A549 (cell line): ENCODE results near the gene FCRL6. TPM values are rescaled to one million over a fixed set of nuclear protein-coding genes. Genes with fewer than 3 reads are reported as not detected.

Experiments used
- ATAC-seq, 2 experiments: fragments of 200-7000 bp in 1 of 2; fragments of >200 bp in 1 of 2; cut with Nextera tagmentation in 1 of 2; cut with Tn5 transposase in 1 of 2; 3 replicates each; pipeline versions ENCODE4 v1.8.0 to v1.9.1; 2018 to 2020; ENCODE audit warnings: mild to moderate bottlenecking in 1 of 2, moderate library complexity in 1 of 2
- CTCF ChIA-PET: fragments of 300-600 bp; sonication (Branson Sonifier 250); formaldehyde crosslinking; extraction: SDS; loops from one replicate; lab custom pipeline; 2021; ENCODE audit warnings: antibody characterized with exemption, inconsistent platforms; lab: Yijun Ruan, JAX
- POLR2A ChIA-PET: fragments of 350-600 bp; formaldehyde crosslinking; extraction: SDS; loops from one replicate; lab custom pipeline; 2021; ENCODE audit warnings: antibody characterized with exemption, inconsistent platforms; lab: Yijun Ruan, JAX
- DNase-seq, 2 experiments: peaks; one replicate each; pipeline versions ENCODE4 v3.0.0 to v3.0.0-alpha.2; 2011 to 2016; ENCODE audit warnings: low read depth in 1 of 2, low spot score in 1 of 2
- FAIRE-seq: peaks from 2 replicates; lab custom pipeline; 2011; peaks lifted over from hg19 to GRCh38; lab: Jason Lieb, UNC
- H3K27ac ChIP-seq, 2 experiments: fragments of >200 bp; sonication (Bioruptor Twin); formaldehyde crosslinking; 3 replicates each; pipeline ENCODE4 v1.5.1; 2016 to 2017
- H3K4me1 ChIP-seq: fragments of >200 bp; sonication (Bioruptor Twin); formaldehyde crosslinking; 3 replicates; pipeline ENCODE4 v1.6.1; 2016
- H3K4me2 ChIP-seq: fragments of >200 bp; sonication (Bioruptor Twin); formaldehyde crosslinking; 3 replicates; pipeline ENCODE4 v1.6.1; 2016
- H3K4me3 ChIP-seq: fragments of >200 bp; sonication (Bioruptor Twin); formaldehyde crosslinking; 3 replicates; pipeline ENCODE4 v1.5.1; 2016
- H3K9me3 ChIP-seq: fragments of >200 bp; sonication (Bioruptor Twin); formaldehyde crosslinking; 3 replicates; pipeline ENCODE4 v1.6.1; 2016
- BHLHE40 ChIP-seq: IDR thresholded peaks from 2 replicates; pipeline ENCODE4 v1.6.1; 2012; ENCODE audit warnings: low read depth, low read length, inconsistent platforms
- CBX2 ChIP-seq: fragments of 200-600 bp; sonication (generic); IDR thresholded peaks from 2 replicates; pipeline ENCODE4 v1.6.1; 2016; ENCODE audit warnings: low read depth, mild to moderate bottlenecking, borderline replicate concordance
- CBX8 ChIP-seq: fragments of 200-600 bp; sonication (generic); IDR thresholded peaks from 2 replicates; pipeline ENCODE4 v1.6.1; 2016
- EHMT2 ChIP-seq: fragments of 200-600 bp; sonication (generic); IDR thresholded peaks from 2 replicates; pipeline ENCODE4 v1.6.1; 2016; ENCODE audit warnings: antibody characterized with exemption, low read depth, mild to moderate bottlenecking, moderate library complexity
- ESRRA ChIP-seq: fragments of 150-350 bp; IDR thresholded peaks from 2 replicates; pipeline ENCODE4 v1.6.1; 2014; ENCODE audit warnings: mild to moderate bottlenecking, low read length, borderline replicate concordance
- FOXS1 ChIP-seq: fragments of 250-450 bp; sonication (Bioruptor Pico); IDR thresholded peaks from 2 replicates; pipeline ENCODE4 v1.5.0; 2020; ENCODE audit warnings: mild to moderate bottlenecking, moderate library complexity
- GATA3 ChIP-seq: IDR thresholded peaks from 2 replicates; pipeline ENCODE4 v1.6.1; 2012; ENCODE audit warnings: borderline replicate concordance
- KDM1A ChIP-seq: fragments of 200-600 bp; sonication (generic); IDR thresholded peaks from 2 replicates; pipeline ENCODE4 v1.6.1; 2016; ENCODE audit warnings: low read depth, mild to moderate bottlenecking
- MAZ ChIP-seq: fragments of 150-350 bp; IDR thresholded peaks from 2 replicates; pipeline ENCODE4 v1.6.1; 2014; ENCODE audit warnings: antibody characterized with exemption, low read depth, low read length, borderline replicate concordance
- MYC ChIP-seq: IDR thresholded peaks from 2 replicates; pipeline ENCODE4 v1.6.1; 2012; ENCODE audit warnings: mild to moderate bottlenecking, inconsistent platforms, low read length, improper control_type of control experiment, borderline replicate concordance
- POLR2A ChIP-seq: IDR thresholded peaks from 2 replicates; pipeline ENCODE4 v1.6.1; 2012; ENCODE audit warnings: mild to moderate bottlenecking, low read length
- RAD21 ChIP-seq, 2 experiments: fragments of >200 bp in 1 of 2; sonication (Bioruptor Twin) in 1 of 2; formaldehyde crosslinking in 1 of 2; IDR thresholded peaks in 1 of 2; conservative IDR thresholded peaks in 1 of 2; 2 replicates in 1 of 2; 3 replicates in 1 of 2; pipeline ENCODE4 v1.6.1; 2012 to 2018; ENCODE audit warnings: inconsistent platforms in 1 of 2
- SMC3 ChIP-seq: fragments of >200 bp; sonication (Bioruptor Twin); formaldehyde crosslinking; IDR thresholded peaks from 3 replicates; pipeline ENCODE4 v1.6.1; 2018; ENCODE audit warnings: inconsistent platforms
- SREBF2 ChIP-seq: fragments of 450-650 bp; IDR thresholded peaks from 2 replicates; pipeline ENCODE4 v1.6.1; 2014; ENCODE audit warnings: mild to moderate bottlenecking, moderate library complexity
- USF2 ChIP-seq: fragments of 450-650 bp; IDR thresholded peaks from 2 replicates; pipeline ENCODE4 v1.6.1; 2014; ENCODE audit warnings: antibody characterized with exemption
- ZFP36 ChIP-seq: fragments of 450-650 bp; IDR thresholded peaks from 2 replicates; pipeline ENCODE4 v1.6.1; 2014; ENCODE audit warnings: borderline replicate concordance; ENCODE audit not compliant: partially characterized antibody
- WGBS: methylation state at CpG from one replicate; pipeline ENCODE4 v1.1.6; 2017; ENCODE audit errors: missing lambda C conversion rate; 5-methylcytosine and 5-hydroxymethylcytosine counted together
- polyA plus RNA-seq, 4 experiments: library from polyadenylated mRNA; depleted of rRNA in 3 of 4; stranded (reverse); fragments of >200 nt; fragmentation: RNase III in 1 of 4; extraction: RNeasy Plus Mini Kit Qiagen cat#74134 plus additional on column Dnase treatment in 1 of 4; gene quantifications; 2 replicates in 3 of 4; 3 replicates in 1 of 4; pipeline ENCODE4 v1.2.3, GENCODE V29; 2011 to 2017
- TF ChIP-seq, protein P1 (sequence below): fragments of 250-450 bp; sonication (Bioruptor Pico); IDR thresholded peaks from 2 replicates; pipeline ENCODE4 v1.5.0; 2021; ENCODE audit warnings: mild to moderate bottlenecking, moderate library complexity, borderline replicate concordance
- TF ChIP-seq, protein P2 (sequence below): fragments of 150-350 bp; IDR thresholded peaks from 2 replicates; pipeline ENCODE4 v1.6.1; 2014; ENCODE audit warnings: low read depth, mild to moderate bottlenecking, low read length
- TF ChIP-seq, protein P3 (sequence below): fragments of >200 bp; sonication (Bioruptor Twin); formaldehyde crosslinking; IDR thresholded peaks from 3 replicates; pipeline ENCODE4 v1.5.1; 2016

FCRL6 gene
- polyA plus RNA-seq, 2 of the 4 experiments (the other 2 are of a cell fraction) = not detected

GRCh38 chr1:159778266-159778665 lies 23.9 kb upstream of the FCRL6 start:
- no peak overlapping the region for H3K27ac ChIP-seq
- WGBS = 72% methylated on average over 4 of the region's 4 CpGs
- DNase-seq = no peak
- 0 out of 3 replicates have a peak, but pooled peaks cover 3% of the 10 kb centered on the region for H3K9me3 ChIP-seq
- CTCF ChIA-PET = interaction anchor here (0.9 to 7.7 kb wide), 8 partner anchors 14 to 618 kb away, joined by 3 to 82 read pairs (median 5); no protein-coding TSS in a partner anchor
- no peak overlapping the region for H3K4me2 ChIP-seq
- no peak overlapping the region for H3K4me3 ChIP-seq
- no peak for TF ChIP-seq BHLHE40
- no peak for TF ChIP-seq RAD21 (conservative IDR thresholded peaks at IDR 0.05 in 1 of 2, IDR thresholded peaks at IDR 0.05 in 1 of 2)
- TF ChIP-seq, protein P1, sequence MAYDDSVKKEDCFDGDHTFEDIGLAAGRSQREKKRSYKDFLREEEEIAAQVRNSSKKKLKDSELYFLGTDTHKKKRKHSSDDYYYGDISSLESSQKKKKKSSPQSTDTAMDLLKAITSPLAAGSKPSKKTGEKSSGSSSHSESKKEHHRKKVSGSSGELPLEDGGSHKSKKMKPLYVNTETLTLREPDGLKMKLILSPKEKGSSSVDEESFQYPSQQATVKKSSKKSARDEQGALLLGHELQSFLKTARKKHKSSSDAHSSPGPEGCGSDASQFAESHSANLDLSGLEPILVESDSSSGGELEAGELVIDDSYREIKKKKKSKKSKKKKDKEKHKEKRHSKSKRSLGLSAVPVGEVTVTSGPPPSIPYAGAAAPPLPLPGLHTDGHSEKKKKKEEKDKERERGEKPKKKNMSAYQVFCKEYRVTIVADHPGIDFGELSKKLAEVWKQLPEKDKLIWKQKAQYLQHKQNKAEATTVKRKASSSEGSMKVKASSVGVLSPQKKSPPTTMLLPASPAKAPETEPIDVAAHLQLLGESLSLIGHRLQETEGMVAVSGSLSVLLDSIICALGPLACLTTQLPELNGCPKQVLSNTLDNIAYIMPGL (CRISPR knock-in tag) = no peak
- no peak for TF ChIP-seq EHMT2
- TF ChIP-seq SMC3 = no peak
- TF ChIP-seq USF2 = no peak
- no peak for TF ChIP-seq MAZ
- no peak for TF ChIP-seq CBX2
- no peak for TF ChIP-seq ZFP36
- no peak for TF ChIP-seq KDM1A
- no peak for FAIRE-seq
- ATAC-seq = no peak
- H3K4me1 ChIP-seq = peaks cover 9% of the 10 kb centered on the region; the same call in 2 of the 3 replicates
- POLR2A ChIA-PET = no interaction called here

DNA sequence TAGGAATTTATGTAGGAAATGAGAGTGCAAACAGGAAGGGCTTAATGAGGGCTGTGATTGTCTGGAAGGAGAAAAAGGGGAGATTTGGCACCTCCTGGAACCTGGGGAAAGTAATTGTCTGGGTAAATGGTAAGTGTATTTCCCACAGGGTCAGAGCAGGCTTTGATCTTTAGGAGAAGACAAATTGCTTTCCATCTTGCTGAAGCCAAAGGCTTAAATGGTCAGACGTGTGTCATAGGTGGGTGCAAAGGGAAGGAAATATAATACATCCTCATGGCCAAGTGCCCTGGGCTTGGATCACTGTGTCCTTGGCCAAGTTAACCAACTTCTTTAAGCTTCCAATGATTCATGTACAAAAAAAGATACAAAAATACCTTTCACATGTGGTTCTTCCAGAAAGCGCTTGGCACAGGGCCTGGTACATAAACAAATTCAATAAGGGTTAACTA lies 22.7 kb upstream of the FCRL6 start:
- no peak overlapping the region for H3K4me2 ChIP-seq
- no peak overlapping the region for H3K4me3 ChIP-seq
- H3K9me3 ChIP-seq = 0 out of 3 replicates have a peak, but pooled peaks cover 3% of the 10 kb centered on the region
- ATAC-seq = no peak
- 88% methylated on average over 2 of the region's 2 CpGs for WGBS
- H3K27ac ChIP-seq = peak overlapping the region in 1 of 2 experiments; percentile 11; a peak in 3 of 6 replicates
- no peak for FAIRE-seq
- no peak for TF ChIP-seq CBX8
- TF ChIP-seq ESRRA = no peak
- no peak for TF ChIP-seq MYC
- TF ChIP-seq FOXS1 (CRISPR knock-in tag) = no peak
- TF ChIP-seq EHMT2 = no peak
- no peak for TF ChIP-seq BHLHE40
- no peak for TF ChIP-seq MAZ
- TF ChIP-seq POLR2A = no peak
- TF ChIP-seq SREBF2 = no peak
- TF ChIP-seq, protein P2, sequence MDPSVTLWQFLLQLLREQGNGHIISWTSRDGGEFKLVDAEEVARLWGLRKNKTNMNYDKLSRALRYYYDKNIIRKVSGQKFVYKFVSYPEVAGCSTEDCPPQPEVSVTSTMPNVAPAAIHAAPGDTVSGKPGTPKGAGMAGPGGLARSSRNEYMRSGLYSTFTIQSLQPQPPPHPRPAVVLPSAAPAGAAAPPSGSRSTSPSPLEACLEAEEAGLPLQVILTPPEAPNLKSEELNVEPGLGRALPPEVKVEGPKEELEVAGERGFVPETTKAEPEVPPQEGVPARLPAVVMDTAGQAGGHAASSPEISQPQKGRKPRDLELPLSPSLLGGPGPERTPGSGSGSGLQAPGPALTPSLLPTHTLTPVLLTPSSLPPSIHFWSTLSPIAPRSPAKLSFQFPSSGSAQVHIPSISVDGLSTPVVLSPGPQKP = no peak
- TF ChIP-seq, protein P3, sequence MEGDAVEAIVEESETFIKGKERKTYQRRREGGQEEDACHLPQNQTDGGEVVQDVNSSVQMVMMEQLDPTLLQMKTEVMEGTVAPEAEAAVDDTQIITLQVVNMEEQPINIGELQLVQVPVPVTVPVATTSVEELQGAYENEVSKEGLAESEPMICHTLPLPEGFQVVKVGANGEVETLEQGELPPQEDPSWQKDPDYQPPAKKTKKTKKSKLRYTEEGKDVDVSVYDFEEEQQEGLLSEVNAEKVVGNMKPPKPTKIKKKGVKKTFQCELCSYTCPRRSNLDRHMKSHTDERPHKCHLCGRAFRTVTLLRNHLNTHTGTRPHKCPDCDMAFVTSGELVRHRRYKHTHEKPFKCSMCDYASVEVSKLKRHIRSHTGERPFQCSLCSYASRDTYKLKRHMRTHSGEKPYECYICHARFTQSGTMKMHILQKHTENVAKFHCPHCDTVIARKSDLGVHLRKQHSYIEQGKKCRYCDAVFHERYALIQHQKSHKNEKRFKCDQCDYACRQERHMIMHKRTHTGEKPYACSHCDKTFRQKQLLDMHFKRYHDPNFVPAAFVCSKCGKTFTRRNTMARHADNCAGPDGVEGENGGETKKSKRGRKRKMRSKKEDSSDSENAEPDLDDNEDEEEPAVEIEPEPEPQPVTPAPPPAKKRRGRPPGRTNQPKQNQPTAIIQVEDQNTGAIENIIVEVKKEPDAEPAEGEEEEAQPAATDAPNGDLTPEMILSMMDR = no peak
- no peak for TF ChIP-seq GATA3
- POLR2A ChIA-PET = no interaction called here
- H3K4me1 ChIP-seq = peaks cover 9% of the 10 kb centered on the region; the same call in 2 of the 3 replicates
- DNase-seq = no peak
- CTCF ChIA-PET = interaction anchor here (1.1 to 7.7 kb wide), 4 partner anchors 19 to 619 kb away, joined by 4 to 82 read pairs (median 6); no protein-coding TSS in a partner anchor
